HEK293 (cell line): Measurements from ENCODE around the gene SLIT2.

Experiments
- PRDM10 ChIP-seq: fragments of 450-650 bp; formaldehyde crosslinking; IDR thresholded peaks from 2 replicates; pipeline ENCODE4 v1.5.1; 2016; ENCODE audit warnings: missing biosample characterization, missing genetic modification characterization
- ZEB2 ChIP-seq: fragments of 450-650 bp; formaldehyde crosslinking; IDR thresholded peaks from 2 replicates; pipeline ENCODE4 v1.5.1; 2016; ENCODE audit warnings: missing biosample characterization, missing genetic modification characterization
- ZNF704 ChIP-seq: fragments of 450-650 bp; formaldehyde crosslinking; IDR thresholded peaks from 2 replicates; pipeline ENCODE4 v1.5.1; 2016; ENCODE audit warnings: missing biosample characterization, missing genetic modification characterization
- TF ChIP-seq, protein P1 (sequence below): fragments of 450-650 bp; formaldehyde crosslinking; IDR thresholded peaks from 2 replicates; pipeline ENCODE4 v1.5.1; 2016; ENCODE audit warnings: missing biosample characterization, missing genetic modification characterization

GRCh38 chr4:20297783-20298182, 46.1 kb downstream of the SLIT2 start:
- TF ChIP-seq, protein P1, sequence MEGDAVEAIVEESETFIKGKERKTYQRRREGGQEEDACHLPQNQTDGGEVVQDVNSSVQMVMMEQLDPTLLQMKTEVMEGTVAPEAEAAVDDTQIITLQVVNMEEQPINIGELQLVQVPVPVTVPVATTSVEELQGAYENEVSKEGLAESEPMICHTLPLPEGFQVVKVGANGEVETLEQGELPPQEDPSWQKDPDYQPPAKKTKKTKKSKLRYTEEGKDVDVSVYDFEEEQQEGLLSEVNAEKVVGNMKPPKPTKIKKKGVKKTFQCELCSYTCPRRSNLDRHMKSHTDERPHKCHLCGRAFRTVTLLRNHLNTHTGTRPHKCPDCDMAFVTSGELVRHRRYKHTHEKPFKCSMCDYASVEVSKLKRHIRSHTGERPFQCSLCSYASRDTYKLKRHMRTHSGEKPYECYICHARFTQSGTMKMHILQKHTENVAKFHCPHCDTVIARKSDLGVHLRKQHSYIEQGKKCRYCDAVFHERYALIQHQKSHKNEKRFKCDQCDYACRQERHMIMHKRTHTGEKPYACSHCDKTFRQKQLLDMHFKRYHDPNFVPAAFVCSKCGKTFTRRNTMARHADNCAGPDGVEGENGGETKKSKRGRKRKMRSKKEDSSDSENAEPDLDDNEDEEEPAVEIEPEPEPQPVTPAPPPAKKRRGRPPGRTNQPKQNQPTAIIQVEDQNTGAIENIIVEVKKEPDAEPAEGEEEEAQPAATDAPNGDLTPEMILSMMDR (tag by site-specific recombination), result no peak
- TF ChIP-seq PRDM10 (tag by site-specific recombination) (no peak), ZEB2 (no peak), ZNF704 (tag by site-specific recombination) (no peak)
